Type B pancreatic cell (in vitro differentiated cells): ENCODE results near the gene SLC22A15. TPM values are rescaled to one million over a fixed set of nuclear protein-coding genes. Genes with fewer than 3 reads are reported as not detected.

Experiments used
- DNase-seq: peaks from one replicate; pipeline ENCODE4 v3.0.0; 2021; ENCODE audit warnings: mixed read lengths; ENCODE audit not compliant: unreplicated experiment; ENCODE audit errors: extremely low spot score
- H3K27ac Mint-ChIP-seq: 2 replicates; pipeline ENCODE4 v1.8.0; 2021; ENCODE audit warnings: mild to moderate bottlenecking, mixed read lengths
- H3K27me3 Mint-ChIP-seq: 2 replicates; pipeline ENCODE4 v1.8.0; 2021; ENCODE audit warnings: mixed read lengths
- H3K36me3 Mint-ChIP-seq: 2 replicates; pipeline ENCODE4 v1.8.0; 2021; ENCODE audit warnings: mixed read lengths
- H3K4me1 Mint-ChIP-seq: one replicate; pipeline ENCODE4 v1.8.0; 2021; ENCODE audit warnings: mixed read lengths; ENCODE audit not compliant: unreplicated experiment
- H3K4me3 Mint-ChIP-seq: 2 replicates; pipeline ENCODE4 v1.8.0; 2021; ENCODE audit warnings: mild to moderate bottlenecking, mixed read lengths
- H3K9me3 Mint-ChIP-seq: 2 replicates; pipeline ENCODE4 v1.8.0; 2021; ENCODE audit warnings: mixed read lengths
- CTCF ChIP-seq: fragments of 200-600 bp; sonication (generic); conservative IDR thresholded peaks from 2 replicates; pipeline ENCODE4 v1.5.0; 2021; ENCODE audit warnings: antibody characterized with exemption, mild to moderate bottlenecking
- total RNA-seq: library from RNA; stranded (reverse); gene quantifications from 2 replicates; pipeline ENCODE4 v1.2.1, GENCODE V29; 2021; ENCODE audit warnings: low replicate concordance

SLC22A15 gene
- total RNA-seq, 1 donor from 2014 or later, result 3.9 TPM

DNA sequence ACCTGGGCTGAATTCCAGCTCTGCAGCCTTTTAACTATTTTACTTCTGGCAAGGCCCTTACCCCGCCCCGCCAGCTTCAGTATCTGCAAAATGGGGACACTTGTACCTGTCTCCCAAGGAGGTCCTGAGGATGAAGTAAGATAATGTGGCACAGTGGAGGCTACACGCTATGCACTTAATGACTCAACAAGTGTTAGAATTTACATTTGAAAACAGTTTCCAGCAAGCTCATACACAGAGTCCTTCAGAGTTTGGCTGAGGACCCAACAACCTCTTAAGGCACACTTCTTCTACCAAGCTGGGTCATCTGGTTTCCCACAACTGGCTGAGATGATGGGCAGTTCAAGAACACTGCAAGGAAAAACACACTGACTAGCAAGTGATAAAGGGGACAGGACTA is 30.2 kb upstream of the SLC22A15 start:
- H3K27me3 Mint-ChIP-seq, result peaks cover 2% of the 10 kb centered on the region
- no peaks in the 10 kb centered on the region for H3K36me3 Mint-ChIP-seq
- TF ChIP-seq CTCF, result no peak
- no peak overlapping the region for H3K4me3 Mint-ChIP-seq
- H3K4me1 Mint-ChIP-seq, result no peaks in the 10 kb centered on the region
- H3K27ac Mint-ChIP-seq, result no peak overlapping the region
- DNase-seq, result no peak
- no peaks in the 10 kb centered on the region for H3K9me3 Mint-ChIP-seq

DNA sequence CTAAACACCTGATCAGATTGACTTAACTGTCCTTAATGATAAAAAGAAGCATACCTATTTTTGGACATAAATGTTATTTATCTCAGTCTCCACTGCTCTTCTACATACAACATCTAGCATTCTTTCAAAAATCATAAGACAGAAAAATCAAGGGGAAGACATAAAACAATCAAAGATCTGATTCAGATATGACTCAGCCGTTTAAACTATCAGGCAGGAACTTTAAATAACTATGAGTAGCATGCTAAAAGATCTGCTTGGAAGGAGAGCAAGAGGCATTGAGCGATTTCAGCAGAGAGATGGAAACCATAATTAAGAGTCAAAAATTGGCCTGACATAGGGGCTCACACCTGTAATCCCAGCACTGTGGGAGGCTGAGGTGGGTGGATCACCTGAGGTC is 27.2 kb upstream of the SLC22A15 start:
- H3K4me3 Mint-ChIP-seq, result no peak overlapping the region
- DNase-seq, result no peak
- no peaks in the 10 kb centered on the region for H3K36me3 Mint-ChIP-seq
- no peak for TF ChIP-seq CTCF
- no peak overlapping the region for H3K27ac Mint-ChIP-seq
- no peaks in the 10 kb centered on the region for H3K9me3 Mint-ChIP-seq
- H3K27me3 Mint-ChIP-seq, result peaks cover 2% of the 10 kb centered on the region
- H3K4me1 Mint-ChIP-seq, result peaks cover 5% of the 10 kb centered on the region

DNA sequence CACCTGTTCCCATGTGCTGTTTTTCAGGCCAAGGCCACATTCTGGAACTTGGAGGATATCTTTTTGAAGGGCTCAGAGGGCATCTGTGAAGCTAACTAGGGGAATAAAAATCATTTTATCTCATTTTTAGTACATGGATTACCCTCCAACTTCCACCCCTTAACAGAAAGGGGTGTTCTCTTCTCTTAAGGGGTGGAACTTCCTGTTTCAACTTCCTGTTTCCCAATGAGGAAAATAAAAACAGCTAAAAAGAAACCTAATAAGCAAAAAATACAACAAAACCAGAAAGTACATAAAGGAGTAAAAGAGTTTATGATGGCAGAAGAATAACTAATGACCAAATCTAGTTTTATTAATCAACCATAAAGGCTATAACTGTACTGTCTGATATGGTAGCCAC is 24.8 kb upstream of the SLC22A15 start:
- H3K27me3 Mint-ChIP-seq, result no peaks in the 10 kb centered on the region
- H3K4me3 Mint-ChIP-seq, result no peak overlapping the region
- no peak for TF ChIP-seq CTCF
- no peaks in the 10 kb centered on the region for H3K9me3 Mint-ChIP-seq
- H3K36me3 Mint-ChIP-seq, result no peaks in the 10 kb centered on the region
- H3K4me1 Mint-ChIP-seq, result peaks cover 5% of the 10 kb centered on the region
- no peak for DNase-seq
- no peak overlapping the region for H3K27ac Mint-ChIP-seq

DNA sequence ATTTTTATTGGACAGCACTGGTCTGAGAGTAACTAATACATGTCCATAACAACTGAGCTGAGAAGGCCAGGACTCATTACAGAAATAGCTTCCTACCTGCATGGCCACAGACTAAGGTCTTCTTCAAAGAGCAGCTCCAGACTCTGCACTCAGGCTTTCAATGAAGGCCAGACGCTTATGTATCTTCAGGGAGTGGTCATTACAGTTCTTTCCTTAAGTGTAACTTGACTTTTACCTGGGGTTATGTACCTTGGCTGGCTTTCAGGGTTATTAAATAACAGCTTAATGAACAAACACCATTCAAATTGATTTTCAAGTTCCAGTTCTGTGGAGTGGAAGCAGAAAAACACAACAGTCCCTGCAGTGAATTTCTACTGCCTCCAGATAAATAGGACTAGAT is 23.8 kb upstream of the SLC22A15 start:
- no peaks in the 10 kb centered on the region for H3K36me3 Mint-ChIP-seq
- DNase-seq, result no peak
- H3K4me3 Mint-ChIP-seq, result no peak overlapping the region
- no peak for TF ChIP-seq CTCF
- no peaks in the 10 kb centered on the region for H3K9me3 Mint-ChIP-seq
- no peak overlapping the region for H3K27ac Mint-ChIP-seq
- peaks cover 5% of the 10 kb centered on the region for H3K4me1 Mint-ChIP-seq
- peaks cover 3% of the 10 kb centered on the region for H3K27me3 Mint-ChIP-seq

- Mint-ChIP-seq H3K36me3 (no peaks in the 10 kb centered on the region), H3K9me3 (no peaks in the 10 kb centered on the region), H3K27ac (no peak overlapping the region), H3K4me3 (no peak overlapping the region), H3K27me3 (peaks cover 3% of the 10 kb centered on the region), H3K4me1 (peaks cover 5% of the 10 kb centered on the region)
- TF ChIP-seq CTCF, result no peak
- DNase-seq, result no peak
These were observed 23.1 kb upstream of the SLC22A15 start for GRCh38 chr1:115953180-115953579.

- no peaks in the 10 kb centered on the region for H3K36me3 Mint-ChIP-seq
- H3K4me3 Mint-ChIP-seq, result no peak overlapping the region
- H3K27ac Mint-ChIP-seq, result no peak overlapping the region
- H3K27me3 Mint-ChIP-seq, result peaks cover 3% of the 10 kb centered on the region
- peaks cover 5% of the 10 kb centered on the region for H3K4me1 Mint-ChIP-seq
- no peak for DNase-seq
- TF ChIP-seq CTCF, result no peak
- H3K9me3 Mint-ChIP-seq, result no peaks in the 10 kb centered on the region
These were observed 21.6 kb upstream of the SLC22A15 start for GRCh38 chr1:115954684-115955083.
